NCI-H748 treated with DMSO at 0.1 percent for 48 hours (cell line): ENCODE data around the gene CACNA2D4.
"Not testable (repeated sequence)": the region's sequence is repeated elsewhere in the genome, so short reads cannot be mapped to it uniquely, and the experiment has no call there.

Source experiments
- DNase-seq: peaks from one replicate; lab custom pipeline; 2025; lab: John Stamatoyannopoulos, UW

CACNA2D4 gene

DNA sequence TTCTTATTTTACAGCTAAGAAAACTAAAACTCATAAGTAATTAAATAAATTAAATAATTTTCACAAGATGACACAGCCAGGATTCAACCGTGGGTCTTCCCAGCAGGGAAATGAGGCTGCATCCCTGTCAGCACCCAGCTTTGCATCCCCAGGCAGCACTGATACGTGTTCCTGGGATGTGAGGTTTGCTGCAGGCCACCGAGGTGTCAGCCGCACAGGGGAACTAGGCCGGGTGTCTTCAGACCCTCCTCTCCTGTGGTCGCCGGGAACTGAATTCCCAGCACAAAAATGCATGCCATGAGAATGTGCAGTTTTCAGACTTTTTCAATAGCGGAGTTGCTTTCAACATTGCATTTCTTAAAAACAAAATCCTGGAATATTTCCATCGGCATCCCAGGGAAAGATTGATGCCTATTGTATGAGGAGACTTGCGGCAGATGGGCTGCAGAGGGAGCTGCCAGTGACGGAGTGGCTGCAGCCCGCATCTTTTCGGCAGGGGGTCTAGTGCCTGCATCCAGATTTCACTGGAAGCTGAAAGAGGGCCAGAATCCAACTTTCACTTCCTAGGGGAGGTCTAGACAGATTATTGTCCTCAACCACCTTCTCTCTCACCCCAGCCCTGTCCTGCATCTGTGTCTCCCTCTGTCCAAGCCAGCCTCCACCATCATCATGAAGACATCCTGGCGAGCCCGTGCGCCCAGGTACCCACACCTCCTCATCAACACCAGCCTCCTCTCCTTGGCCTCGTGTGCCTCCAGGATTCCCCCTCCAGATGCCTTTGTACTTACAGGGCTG lies 85.5 kb downstream of the CACNA2D4 start:
- DNase-seq: no peak

DNA sequence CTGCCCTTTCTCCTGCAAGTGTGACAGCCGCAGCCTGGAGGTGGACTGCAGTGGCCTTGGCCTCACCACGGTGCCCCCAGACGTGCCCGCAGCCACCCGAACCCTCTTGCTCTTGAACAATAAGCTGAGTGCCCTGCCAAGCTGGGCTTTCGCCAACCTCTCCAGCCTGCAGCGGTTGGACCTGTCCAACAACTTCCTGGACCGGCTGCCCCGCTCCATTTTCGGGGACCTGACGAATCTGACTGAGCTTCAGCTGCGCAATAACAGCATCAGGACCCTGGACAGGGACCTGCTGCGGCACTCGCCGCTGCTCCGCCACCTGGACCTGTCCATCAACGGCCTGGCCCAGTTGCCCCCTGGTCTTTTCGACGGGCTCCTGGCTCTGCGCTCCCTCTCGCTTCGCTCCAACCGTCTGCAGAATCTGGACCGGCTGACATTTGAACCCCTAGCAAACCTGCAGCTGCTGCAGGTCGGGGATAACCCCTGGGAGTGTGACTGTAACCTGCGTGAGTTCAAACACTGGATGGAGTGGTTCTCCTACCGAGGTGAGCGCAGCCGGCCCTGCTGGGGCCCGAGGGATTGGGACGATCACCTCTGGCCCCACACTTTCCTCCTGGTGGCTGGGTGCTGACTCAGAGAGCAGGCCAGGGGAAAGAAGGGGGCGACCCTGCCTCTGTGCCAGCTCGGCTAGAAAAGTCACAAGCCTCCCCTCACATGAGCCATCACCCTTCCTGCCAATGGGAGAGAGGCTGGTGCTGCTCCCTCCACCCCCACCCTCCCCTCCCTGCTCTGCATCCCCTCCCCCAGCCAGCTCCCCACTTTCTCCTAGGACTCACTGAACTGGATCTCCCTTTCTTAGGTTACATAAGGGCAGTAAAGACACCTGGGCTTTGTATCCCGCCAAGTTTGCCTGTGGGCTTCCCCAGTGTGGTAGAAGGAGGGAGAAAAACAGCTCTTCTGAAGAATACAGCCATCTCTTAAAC lies 87.2 kb downstream of the CACNA2D4 start:
- DNase-seq: no peak

DNA sequence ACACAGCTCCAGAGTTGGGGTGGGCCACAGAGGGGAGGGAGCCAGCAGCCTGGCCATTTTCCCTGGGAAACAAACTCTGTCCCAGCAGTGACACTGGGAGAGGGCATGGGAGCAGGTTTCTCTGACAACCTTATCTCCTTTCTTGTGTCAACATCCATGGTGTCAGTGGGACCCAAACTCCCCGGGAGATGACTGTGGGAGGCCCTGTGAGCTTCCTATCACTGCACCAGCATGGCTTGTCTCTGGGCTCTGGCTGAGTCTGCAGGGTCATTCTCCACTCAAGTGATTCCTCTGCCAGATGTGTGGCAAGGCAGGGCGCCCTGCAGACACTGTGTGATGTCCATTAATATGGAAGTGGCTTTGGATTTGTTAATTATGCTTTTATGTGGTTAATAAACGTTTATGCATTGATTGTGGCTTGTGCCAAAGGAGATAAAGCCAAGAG lies 88.0 kb downstream of the CACNA2D4 start:
- DNase-seq: no peak

DNA sequence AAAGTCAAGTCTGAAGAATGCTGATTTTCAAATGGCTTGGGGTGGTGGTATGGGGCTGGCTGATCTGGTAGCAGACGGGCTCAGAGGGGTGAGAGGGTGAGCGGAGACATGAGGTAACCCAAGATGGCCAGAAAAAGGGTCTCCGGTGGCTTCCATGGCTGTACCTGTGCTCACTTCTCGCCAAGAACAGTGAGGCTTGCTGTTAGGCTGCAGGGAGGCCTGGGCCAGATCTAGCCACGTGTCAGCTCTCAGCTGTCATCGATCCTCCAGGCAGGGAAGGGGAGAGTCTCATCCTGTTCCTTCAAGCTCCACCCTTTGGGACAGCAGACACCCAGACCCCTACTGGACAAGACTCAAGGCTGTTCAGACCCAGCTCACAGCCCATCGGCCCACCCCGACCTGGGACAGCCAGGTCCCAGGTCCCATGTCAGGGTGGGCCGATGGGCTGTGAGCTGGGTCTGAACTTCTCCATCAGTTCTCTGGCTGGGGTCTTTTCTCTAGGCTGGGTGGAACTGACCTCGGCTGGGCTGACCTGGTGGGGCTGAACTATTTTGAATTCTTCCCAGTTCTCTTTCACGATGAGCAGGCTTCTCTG lies 89.0 kb downstream of the CACNA2D4 start:
- DNase-seq: no peak

DNA sequence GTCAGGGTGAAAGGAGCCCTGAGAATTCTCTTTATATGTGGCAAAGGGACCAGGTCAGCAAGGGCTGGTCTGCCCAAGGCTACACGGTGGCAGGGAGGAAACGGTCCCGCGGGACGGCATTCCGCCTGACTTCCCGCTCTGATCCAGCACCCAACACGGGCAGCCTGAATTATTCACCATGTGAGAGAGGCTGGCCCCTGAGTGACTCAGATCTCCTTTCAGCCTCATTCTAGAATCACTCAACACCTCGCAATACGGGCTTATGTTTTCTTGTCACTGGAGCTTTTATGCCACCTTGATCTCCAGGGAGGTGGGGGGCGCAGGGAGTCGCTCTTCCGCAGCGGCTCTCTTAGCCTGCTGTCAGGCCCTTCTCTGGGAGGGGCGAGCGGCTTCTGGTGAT lies 89.6 kb downstream of the CACNA2D4 start:
- DNase-seq: no peak

DNA sequence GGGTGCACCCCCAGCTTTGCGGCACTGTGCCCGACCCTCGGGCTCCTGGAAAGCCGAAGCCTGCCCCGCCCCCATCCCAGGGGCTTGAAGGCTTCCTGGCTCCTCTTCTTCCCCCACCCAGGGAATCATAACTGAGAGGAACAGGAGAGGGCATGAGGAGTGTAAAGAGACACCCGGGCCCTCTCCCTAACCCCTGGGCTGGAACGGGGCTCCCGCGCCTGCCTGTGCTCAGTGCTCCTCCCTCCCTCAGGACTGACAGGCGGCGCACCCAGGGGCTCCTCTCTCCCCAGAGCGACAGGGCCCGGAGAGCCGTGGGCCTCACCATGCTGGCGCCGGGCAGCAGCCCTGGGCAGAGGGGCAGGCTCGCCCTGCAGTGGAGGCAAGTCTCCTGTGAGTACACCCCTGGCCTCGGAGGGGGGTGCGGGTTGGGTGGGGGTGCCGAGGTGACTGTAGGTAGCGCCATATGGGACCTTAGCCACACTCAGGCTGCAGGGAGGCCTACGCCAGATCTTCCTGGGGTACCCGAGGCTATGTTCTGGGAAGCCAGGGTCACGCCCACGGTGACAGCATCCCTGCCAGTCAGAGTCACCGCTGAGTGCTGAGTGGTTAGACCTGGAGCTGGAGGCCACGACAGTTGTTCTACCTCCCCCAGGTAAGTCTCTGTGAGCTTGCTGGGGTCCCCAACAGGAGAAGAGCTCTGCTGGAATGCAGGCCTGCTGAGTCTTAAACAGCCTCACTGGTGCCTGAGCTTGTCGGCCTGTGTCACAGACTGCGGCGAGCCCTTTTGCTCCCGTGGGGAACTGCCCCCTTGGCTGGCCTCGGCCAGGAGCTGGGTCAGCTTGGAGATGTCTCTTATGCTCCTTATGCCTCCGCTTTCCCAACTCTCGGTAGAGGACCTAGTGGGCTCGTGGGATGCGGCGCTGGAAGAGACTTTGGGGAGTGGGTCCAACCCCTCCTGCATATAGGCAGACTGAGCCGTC lies 90.3 kb downstream of the CACNA2D4 start:
- no peak for DNase-seq

DNA sequence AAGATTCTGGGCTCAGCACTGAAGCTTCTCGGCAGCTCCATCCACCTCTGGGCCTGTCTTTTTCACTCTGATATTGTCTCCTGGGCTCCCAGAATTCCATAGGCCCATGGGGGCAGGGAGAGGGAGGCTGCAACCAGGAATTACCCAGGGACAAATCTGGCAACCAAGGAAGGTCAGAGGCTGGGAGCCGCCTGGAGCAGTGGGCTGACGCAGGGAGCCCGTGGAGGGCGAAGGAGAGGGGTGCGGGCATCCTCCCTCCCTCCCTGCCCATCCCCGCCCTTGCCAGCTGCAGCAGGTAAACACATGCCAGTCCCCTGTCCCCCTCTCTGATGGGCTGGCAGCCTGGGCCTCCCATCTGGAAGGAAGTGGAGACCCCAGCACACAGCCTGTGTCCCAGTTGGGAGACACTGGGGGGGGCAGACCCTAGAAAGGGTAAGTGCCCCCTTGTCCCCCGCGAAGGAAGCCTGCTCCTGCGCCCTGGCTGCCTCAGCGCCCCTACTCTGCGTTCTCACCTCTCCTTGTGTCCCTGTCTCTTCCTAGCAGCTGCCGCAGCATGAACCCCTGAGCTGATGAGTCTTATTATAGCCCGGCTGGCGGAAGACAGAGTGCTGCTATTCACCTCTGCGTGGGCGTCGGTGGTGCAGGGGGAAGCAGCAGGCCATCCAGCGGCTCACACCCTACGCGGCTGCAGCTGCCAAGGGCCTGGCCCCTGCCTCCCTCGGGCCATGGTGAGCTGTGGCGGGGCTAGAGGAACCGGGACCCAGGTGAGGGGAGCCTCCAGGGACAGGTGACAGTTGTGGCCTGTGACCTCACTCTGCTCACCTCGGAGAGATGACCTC lies 91.4 kb downstream of the CACNA2D4 start:
- no peak for DNase-seq

DNA sequence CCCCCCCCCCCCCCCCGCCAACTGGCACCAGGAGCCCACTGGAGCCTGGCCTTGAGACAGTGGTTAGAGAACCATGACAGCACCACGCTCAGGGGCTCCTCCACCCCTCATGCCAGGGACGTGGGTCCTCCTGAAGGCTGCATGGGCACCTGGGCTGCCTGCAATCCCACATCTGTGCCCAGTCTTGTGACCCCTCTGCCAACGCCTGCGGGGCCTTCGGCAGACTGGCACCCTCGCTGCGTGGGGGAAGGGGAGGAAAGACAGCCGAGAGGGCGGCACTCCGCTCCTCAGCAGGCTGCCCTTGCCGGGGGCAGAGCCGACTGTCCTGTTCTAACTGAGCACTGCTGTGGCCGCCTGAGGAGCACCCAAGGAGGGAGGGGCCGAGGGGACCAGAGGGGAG lies 92.1 kb downstream of the CACNA2D4 start:
- no peak for DNase-seq

DNA sequence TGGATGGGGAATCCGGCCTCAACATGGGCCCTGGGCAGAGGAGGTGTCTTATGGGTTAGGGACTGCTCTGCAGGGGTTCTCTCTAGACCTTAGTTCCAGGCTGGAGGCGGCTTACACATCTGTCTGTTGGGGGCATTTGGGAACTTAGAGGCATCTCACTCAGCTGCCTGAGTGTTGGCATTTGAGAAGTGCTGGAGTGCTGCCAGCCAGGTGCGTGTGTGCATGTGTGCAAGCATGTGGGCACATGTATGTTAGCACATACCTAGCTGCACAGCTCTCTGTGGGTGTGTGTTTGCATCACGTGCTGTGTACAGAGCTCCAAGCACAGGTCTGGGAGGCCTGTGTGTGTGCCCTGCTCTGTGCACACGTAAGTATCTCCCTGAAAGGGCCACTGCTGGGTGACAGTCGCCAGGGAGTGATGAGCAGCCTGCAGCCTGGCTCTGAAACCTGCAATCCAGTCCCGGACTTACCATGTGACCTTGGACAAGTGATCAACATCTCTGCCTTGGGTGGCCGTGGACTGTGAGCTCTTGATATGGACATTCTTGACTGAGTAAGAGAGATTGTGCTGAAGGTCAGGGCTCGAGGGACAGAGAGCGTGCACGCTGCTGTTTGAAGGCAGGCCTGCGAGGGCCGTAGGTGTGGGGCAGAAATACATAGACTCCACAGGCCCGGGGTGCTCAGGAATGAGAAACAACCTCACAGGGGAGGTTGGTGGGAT lies 92.9 kb downstream of the CACNA2D4 start:
- no peak for DNase-seq

DNA sequence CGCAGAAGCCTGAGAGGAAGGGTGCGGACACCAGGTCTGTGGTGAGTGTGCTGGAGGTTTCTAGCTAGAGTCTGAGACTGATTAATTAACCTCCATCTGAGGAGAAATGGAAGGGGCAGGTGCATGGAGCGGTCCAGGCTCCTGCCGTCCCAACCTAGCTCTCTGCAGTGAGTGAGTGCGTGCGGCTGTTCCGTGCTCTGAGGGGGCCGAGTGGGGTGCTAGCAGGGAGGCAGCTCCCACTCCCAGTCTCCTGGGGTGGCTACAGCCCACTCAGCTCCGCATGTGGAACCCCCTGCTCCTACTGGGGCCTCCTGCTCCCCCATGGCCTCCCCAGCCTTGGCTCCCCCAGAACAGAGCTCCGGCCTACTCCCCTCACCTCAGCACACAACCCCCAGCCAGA lies 95.2 kb downstream of the CACNA2D4 start:
- DNase-seq: no peak

DNA sequence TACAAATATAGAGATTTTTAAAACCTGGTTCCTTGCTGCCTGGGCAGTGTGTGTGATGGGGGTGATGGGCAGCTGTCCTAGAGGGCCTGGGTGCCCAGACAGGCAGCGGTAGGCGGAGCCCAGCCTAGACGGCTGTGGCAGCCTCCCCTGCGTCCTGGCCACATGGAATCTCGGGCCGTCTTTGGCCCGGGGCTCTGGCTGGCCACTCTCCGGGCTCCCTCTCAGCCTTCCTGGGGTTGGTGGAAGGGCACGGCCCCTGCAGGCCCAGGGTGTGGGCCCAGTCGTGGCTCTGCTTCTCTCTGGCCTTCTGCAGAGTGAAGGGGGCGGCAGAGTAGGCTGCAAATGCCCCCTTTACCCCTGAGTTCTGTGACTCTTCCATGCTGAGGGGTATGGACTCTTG lies 95.8 kb downstream of the CACNA2D4 start:
- no peak for DNase-seq

DNA sequence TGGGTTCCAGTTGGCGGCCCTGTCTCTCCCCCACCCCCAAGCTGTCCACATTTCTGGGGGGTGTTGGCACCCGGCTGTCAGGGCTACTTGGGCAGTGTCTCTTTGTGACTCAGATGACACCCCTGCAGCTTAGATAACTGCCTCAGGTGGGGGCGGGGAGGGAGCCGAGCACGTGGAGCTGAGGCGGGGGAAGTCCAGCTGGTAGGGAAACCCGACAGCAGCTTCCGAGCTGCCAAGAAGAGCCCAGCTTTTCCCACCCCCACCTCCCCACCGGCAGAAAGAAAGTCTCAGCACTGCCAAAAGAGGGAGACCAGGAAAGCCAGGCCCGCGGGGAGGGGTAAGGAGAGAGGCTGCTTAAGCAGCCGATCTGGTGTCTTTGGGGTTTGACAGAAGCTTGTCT lies 96.6 kb downstream of the CACNA2D4 start:
- no peak for DNase-seq

DNA sequence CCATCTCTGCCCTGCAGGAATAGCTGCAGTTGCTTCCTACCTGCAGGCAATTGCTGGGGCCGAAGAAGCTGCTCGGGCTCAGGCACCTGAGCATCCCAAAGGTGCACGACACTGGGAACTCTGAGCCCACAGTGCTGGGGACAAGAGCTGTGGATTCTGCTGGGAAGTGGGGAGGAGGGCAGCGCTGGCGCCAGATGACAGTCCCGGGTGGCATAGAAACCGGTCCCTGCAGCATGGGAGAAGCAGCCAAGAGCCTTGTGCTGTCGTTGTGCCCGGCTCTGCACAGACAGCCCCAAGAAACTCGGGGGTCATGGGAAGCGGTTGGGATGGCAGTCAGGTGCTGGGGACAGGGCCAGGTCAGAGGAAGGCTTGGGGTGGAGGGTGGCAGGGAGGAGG lies 97.6 kb downstream of the CACNA2D4 start:
- no peak for DNase-seq

DNA sequence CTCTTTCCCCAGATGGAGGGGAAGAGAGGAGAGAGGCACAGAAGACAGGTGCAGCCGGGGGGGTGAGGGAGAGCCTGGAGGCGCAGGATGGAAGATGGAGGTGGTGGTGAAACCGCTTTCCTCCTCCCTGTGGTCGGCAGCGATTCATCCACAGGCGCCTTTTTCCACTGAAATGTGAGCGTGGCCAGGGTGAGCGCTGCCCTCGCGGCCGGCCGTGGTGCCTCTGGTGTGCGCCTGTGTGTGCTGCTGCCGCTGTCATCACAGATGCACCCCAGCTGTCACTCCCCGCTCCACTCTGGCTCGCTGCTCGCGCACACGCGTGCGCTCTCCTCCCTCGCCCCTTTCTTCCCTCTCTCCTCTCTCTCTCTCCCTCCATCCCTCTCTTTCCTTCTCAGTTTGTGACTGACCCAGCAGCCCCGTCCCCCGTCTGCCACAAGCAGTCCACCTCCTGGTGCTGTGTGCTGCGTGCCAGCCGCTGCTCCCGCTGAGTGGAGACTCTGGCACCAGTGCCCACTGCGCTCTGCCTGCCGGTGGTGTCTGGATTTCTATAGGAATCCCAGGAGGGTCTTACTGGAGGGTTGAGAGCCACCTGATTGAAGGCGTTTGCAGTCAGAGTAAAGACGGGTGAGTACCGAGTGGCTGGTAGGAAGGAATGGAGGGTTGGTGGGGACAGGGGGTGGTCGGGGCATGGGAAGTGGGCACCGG lies 98.1 kb downstream of the CACNA2D4 start, which contains the start of gene LRTM2:
TSS of gene LRTM2 (plus strand) at position 375 of the 705 bp plus-strand sequence. CDS start 7,584 bp downstream, outside the sequence.
- no peak for DNase-seq

DNA sequence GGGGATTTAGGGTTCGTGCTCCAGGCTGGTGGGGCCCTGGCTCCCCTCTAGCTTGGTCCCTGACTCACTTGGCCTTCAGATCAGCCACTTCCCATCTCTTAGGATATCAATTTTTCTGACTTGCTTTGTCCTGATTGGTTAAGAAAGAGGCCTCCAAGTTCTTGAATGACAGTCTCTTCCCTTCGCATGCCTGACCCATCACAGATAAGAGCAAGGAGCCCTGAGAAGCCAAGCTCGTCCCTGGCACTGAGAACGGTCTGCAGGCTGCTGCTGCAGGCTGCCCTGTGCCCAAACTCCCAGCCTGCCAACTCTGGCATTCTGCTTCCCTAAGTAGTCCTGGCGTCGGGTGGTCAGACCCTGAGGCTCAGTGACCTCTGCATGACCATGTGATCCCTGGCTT lies 98.9 kb downstream of the CACNA2D4 start:
- no peak for DNase-seq

DNA sequence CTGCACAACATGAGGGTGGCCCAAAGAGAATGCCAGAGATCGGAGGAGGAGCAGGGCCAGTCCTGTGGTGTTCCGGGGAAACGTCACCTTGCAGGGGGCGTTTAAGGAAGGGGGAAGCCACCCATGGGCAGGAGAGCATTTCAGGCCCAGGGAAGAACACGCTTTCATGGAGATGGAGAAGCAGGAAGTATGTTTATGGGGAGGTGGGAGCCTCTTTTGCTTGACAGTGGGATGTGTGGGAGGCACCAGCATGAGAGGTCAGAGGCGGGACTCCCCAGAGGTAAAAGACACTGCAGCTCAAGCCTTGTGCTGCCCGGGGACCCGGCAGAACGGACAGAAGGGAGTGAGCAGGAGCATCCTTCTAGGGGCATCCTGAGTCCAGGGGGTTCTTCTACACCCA lies 99.4 kb downstream of the CACNA2D4 start:
- no peak for DNase-seq

DNA sequence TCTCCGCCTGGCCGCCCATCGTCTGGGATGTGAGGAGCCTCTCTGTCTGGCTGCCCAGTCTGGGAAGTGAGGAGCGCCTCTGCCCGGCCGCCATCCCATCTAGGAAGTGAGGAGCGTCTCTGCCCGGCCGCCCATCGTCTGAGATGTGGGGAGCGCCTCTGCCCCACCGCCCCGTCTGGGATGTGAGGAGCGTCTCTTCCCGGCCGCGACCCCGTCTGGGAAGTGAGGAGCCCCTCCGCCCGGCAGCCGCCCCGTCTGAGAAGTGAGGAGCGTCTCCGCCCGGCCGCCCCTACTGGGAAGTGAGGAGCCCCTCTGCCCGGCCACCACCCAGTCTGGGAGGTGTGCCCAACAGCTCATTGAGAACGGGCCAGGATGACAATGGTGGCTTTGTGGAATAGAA lies 100.5 kb downstream of the CACNA2D4 start:
- DNase-seq: not testable (repeated sequence)

DNA sequence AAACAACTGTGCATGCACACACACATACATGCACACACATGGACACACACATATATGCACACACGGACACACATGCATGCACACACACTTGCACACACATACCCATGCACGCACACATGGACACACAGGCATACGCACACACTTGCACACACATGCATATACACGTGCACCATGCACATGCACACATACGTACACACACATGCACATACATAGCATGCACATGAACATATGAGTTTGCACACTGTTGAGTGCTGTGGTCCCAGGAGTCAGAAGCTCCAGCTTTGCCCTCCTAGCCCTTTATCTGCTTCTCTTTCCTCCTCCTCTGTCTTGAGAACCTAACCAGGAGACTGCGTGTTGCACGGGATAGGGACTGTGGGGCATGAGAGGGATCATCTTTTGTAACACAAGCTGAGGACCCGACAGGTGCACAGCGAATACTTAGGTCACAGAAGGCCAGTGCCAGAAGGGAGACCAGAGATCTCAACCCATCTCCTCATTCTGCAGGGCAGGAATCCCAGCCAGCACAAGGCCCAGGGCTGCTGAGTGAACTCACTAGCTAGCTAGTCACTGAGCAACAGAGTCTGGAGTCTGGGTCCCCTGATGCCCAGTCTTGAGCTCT lies 101.6 kb downstream of the CACNA2D4 start:
- DNase-seq: no peak
